ENCODE data around the gene OTOP3. TPM values are rescaled to one million over a fixed set of nuclear protein-coding genes. Genes with fewer than 3 reads are reported as not detected.
A peak's percentile ranks its signal among the peaks of the same experiment; 100 is the strongest.

Gene OTOP3
- total RNA-seq, 1 experiment from 2014 or later = not detected

- Histone ChIP-seq H3K9me3 (no peaks in the 10 kb centered on the region), H3K27me3 (peaks cover 16% of the 10 kb centered on the region), H3K36me3 (no peaks in the 10 kb centered on the region), H3K4me3 (no peak overlapping the region)
- no peak for DNase-seq
Measured at GRCh38 chr17:74950207-74950606, 14.5 kb downstream of the OTOP3 start.

GRCh38 chr17:74951065-74951464 lies 15.4 kb downstream of the OTOP3 start:
- Histone ChIP-seq H3K27me3 (peaks cover 8% of the 10 kb centered on the region), H3K4me3 (no peak overlapping the region), H3K9me3 (no peaks in the 10 kb centered on the region), H3K36me3 (no peaks in the 10 kb centered on the region)
- DNase-seq = no peak

- peaks cover 2% of the 10 kb centered on the region; the same call in 1 of the 2 replicates for H3K27me3 ChIP-seq
- H3K4me3 ChIP-seq = no peak overlapping the region
- DNase-seq = no peak
Measured at GRCh38 chr17:74951680-74952421, 16.2 kb downstream of the OTOP3 start.

GRCh38 chr17:74952431-74953133 lies 16.9 kb downstream of the OTOP3 start:
- H3K27me3 ChIP-seq = peaks cover 2% of the 10 kb centered on the region; the same call in 1 of the 2 replicates
- no peak for DNase-seq
- no peaks in the 10 kb centered on the region for H3K36me3 ChIP-seq
- H3K9me3 ChIP-seq = no peaks in the 10 kb centered on the region
- H3K4me3 ChIP-seq = no peak overlapping the region

More at GRCh38 chr17:74951680-74952421, 16.2 kb downstream of the OTOP3 start:
- Histone ChIP-seq H3K9me3 (no peaks in the 10 kb centered on the region), H3K36me3 (no peaks in the 10 kb centered on the region)

GRCh38 chr17:74953134-74953687 lies 17.5 kb downstream of the OTOP3 start:
- DNase-seq = no peak
- H3K27me3 ChIP-seq = peaks cover 2% of the 10 kb centered on the region; the same call in 1 of the 2 replicates
- H3K4me3 ChIP-seq = no peak overlapping the region

GRCh38 chr17:74954115-74954514 lies 18.4 kb downstream of the OTOP3 start:
- H3K9me3 ChIP-seq = no peaks in the 10 kb centered on the region
- no peaks in the 10 kb centered on the region for H3K36me3 ChIP-seq

More at GRCh38 chr17:74953134-74953687, 17.5 kb downstream of the OTOP3 start:
- Histone ChIP-seq H3K36me3 (no peaks in the 10 kb centered on the region), H3K9me3 (no peaks in the 10 kb centered on the region)

GRCh38 chr17:74954665-74955421 lies 19.1 kb downstream of the OTOP3 start:
- H3K4me3 ChIP-seq = no peak overlapping the region
- DNase-seq = no peak
- peaks cover 2% of the 10 kb centered on the region; the same call in 1 of the 2 replicates for H3K27me3 ChIP-seq

More at GRCh38 chr17:74954115-74954514, 18.4 kb downstream of the OTOP3 start:
- no peak for DNase-seq
- Histone ChIP-seq H3K4me3 (no peak overlapping the region), H3K27me3 (peaks cover 2% of the 10 kb centered on the region; the same call in 1 of the 2 replicates)

GRCh38 chr17:74956093-74956492 lies 20.4 kb downstream of the OTOP3 start:
- no peaks in the 10 kb centered on the region for H3K9me3 ChIP-seq
- peaks cover under 1% of the 10 kb centered on the region; the same call in 1 of the 2 replicates for H3K27me3 ChIP-seq
- H3K4me3 ChIP-seq = no peak overlapping the region
- no peaks in the 10 kb centered on the region for H3K36me3 ChIP-seq
- DNase-seq = no peak

More at GRCh38 chr17:74954665-74955421, 19.1 kb downstream of the OTOP3 start:
- H3K9me3 ChIP-seq = no peaks in the 10 kb centered on the region
- no peaks in the 10 kb centered on the region for H3K36me3 ChIP-seq

- Histone ChIP-seq H3K36me3 (no peaks in the 10 kb centered on the region), H3K27me3 (no peaks in the 10 kb centered on the region), H3K9me3 (no peaks in the 10 kb centered on the region), H3K4me3 (no peak overlapping the region)
- peak; percentile 55 for DNase-seq
Measured at GRCh38 chr17:74957935-74958740, 22.4 kb downstream of the OTOP3 start.

GRCh38 chr17:74959826-74960515 lies 24.3 kb downstream of the OTOP3 start:
- Histone ChIP-seq H3K4me3 (no peak overlapping the region), H3K27me3 (no peaks in the 10 kb centered on the region), H3K9me3 (no peaks in the 10 kb centered on the region), H3K36me3 (no peaks in the 10 kb centered on the region)
- peak; percentile 32 for DNase-seq

- DNase-seq = peak; percentile 53
- H3K9me3 ChIP-seq = no peaks in the 10 kb centered on the region
- no peaks in the 10 kb centered on the region for H3K36me3 ChIP-seq
- H3K27me3 ChIP-seq = no peaks in the 10 kb centered on the region
- H3K4me3 ChIP-seq = no peak overlapping the region
Measured at GRCh38 chr17:74960570-74961342, 25.1 kb downstream of the OTOP3 start.

- peak; percentile 76 for DNase-seq
- H3K9me3 ChIP-seq = no peaks in the 10 kb centered on the region
Measured at GRCh38 chr17:74961657-74962350, 26.1 kb downstream of the OTOP3 start.

GRCh38 chr17:74962622-74963394 lies 27.1 kb downstream of the OTOP3 start:
- no peaks in the 10 kb centered on the region for H3K27me3 ChIP-seq
- no peak for DNase-seq
- H3K4me3 ChIP-seq = no peak overlapping the region
- no peaks in the 10 kb centered on the region for H3K36me3 ChIP-seq
- H3K9me3 ChIP-seq = no peaks in the 10 kb centered on the region

More at GRCh38 chr17:74961657-74962350, 26.1 kb downstream of the OTOP3 start:
- Histone ChIP-seq H3K4me3 (no peak overlapping the region), H3K27me3 (no peaks in the 10 kb centered on the region), H3K36me3 (no peaks in the 10 kb centered on the region)

Measured in MG63 (cell line).